Tibial nerve (tissue), 4 donors: Measurements from ENCODE around the gene ARPP21. TPM values are rescaled to one million over a fixed set of nuclear protein-coding genes. Genes with fewer than 3 reads are reported as not detected.

Experiments used
- DNase-seq, 2 donors: peaks; one replicate each; pipeline ENCODE4 v3.0.0-alpha.2; 2019; ENCODE audit warnings: low spot score in 2 of 2
- H3K27ac ChIP-seq, 4 donors: fragments of 200-600 bp; sonication (generic) in 3 of 4; one replicate each; pipeline ENCODE4 v1.5.1; 2017 to 2019; ENCODE audit warnings: mild to moderate bottlenecking in 1 of 4
- H3K27me3 ChIP-seq, 2 donors: fragments of 200-600 bp; sonication (generic) in 1 of 2; one replicate each; pipeline versions ENCODE4 v1.5.1 to v1.6.0; 2017 to 2019
- H3K36me3 ChIP-seq, 3 donors: fragments of 200-600 bp; sonication (generic); one replicate each; pipeline ENCODE4 v1.5.1; 2018 to 2019
- H3K4me1 ChIP-seq, 4 donors: fragments of 200-600 bp; sonication (generic) in 3 of 4; one replicate each; pipeline ENCODE4 v1.5.1; 2017 to 2019
- H3K4me3 ChIP-seq, 4 donors: fragments of 200-600 bp; sonication (generic) in 3 of 4; one replicate each; pipeline ENCODE4 v1.5.1; 2017 to 2019; ENCODE audit warnings: mild to moderate bottlenecking in 1 of 4, moderate library complexity in 1 of 4
- H3K9me3 ChIP-seq, 4 donors: fragments of 200-600 bp; sonication (generic) in 3 of 4; one replicate each; pipeline ENCODE4 v1.5.1; 2017 to 2019
- EP300 ChIP-seq, 2 donors: sonication (generic); formaldehyde crosslinking; IDR thresholded peaks; one replicate each; pipeline ENCODE4 v1.6.1; 2017; ENCODE audit warnings: antibody characterized with exemption in 2 of 2, mild to moderate bottlenecking in 1 of 2
- POLR2A ChIP-seq, 2 donors: fragments of 450-650 bp; IDR thresholded peaks; one replicate each; pipeline ENCODE4 v1.6.1; 2017; ENCODE audit warnings: antibody characterized with exemption in 2 of 2, mild to moderate bottlenecking in 2 of 2, moderate library complexity in 2 of 2
- WGBS, 2 donors: methylation state at CpG; one replicate each; pipeline ENCODE4 v1.1.5; 2018; 5-methylcytosine and 5-hydroxymethylcytosine counted together
- total RNA-seq, 4 donors: library from RNA; depleted of rRNA; stranded (reverse); fragments of >200 nt; gene quantifications; one replicate each; pipeline ENCODE4 v1.1.0, GENCODE V29; 2016
- TF ChIP-seq, protein P1 (sequence below), 5 experiments: fragments of 200-600 bp in 3 of 5; fragments of 450-650 bp in 2 of 5; sonication (generic) in 3 of 5; IDR thresholded peaks; one replicate each; pipeline ENCODE4 v1.5.1; 2016 to 2019; ENCODE audit warnings: antibody characterized with exemption in 5 of 5, mild to moderate bottlenecking in 3 of 5, moderate library complexity in 2 of 5

The ARPP21 gene
- total RNA-seq, 4 donors from 2014 or later: not detected

GRCh38 chr3:35597490-35597889 is 41.8 kb upstream of the ARPP21 start:
- no peak for DNase-seq
- no peak overlapping the region for H3K27ac ChIP-seq
- TF ChIP-seq EP300 (IDR thresholded peaks at IDR 0.05): no peak
- TF ChIP-seq, protein P1, sequence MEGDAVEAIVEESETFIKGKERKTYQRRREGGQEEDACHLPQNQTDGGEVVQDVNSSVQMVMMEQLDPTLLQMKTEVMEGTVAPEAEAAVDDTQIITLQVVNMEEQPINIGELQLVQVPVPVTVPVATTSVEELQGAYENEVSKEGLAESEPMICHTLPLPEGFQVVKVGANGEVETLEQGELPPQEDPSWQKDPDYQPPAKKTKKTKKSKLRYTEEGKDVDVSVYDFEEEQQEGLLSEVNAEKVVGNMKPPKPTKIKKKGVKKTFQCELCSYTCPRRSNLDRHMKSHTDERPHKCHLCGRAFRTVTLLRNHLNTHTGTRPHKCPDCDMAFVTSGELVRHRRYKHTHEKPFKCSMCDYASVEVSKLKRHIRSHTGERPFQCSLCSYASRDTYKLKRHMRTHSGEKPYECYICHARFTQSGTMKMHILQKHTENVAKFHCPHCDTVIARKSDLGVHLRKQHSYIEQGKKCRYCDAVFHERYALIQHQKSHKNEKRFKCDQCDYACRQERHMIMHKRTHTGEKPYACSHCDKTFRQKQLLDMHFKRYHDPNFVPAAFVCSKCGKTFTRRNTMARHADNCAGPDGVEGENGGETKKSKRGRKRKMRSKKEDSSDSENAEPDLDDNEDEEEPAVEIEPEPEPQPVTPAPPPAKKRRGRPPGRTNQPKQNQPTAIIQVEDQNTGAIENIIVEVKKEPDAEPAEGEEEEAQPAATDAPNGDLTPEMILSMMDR (IDR thresholded peaks at IDR 0.05): no peak
- TF ChIP-seq POLR2A (IDR thresholded peaks at IDR 0.05): no peak
- H3K36me3 ChIP-seq: no peaks in the 10 kb centered on the region
- WGBS, 2 donors: 79 to 81% methylated on average over 3 of the region's 3 CpGs
- H3K27me3 ChIP-seq: no peaks in the 10 kb centered on the region
- no peaks in the 10 kb centered on the region for H3K4me1 ChIP-seq
- no peaks in the 10 kb centered on the region for H3K9me3 ChIP-seq
- H3K4me3 ChIP-seq: no peak overlapping the region

- no peaks in the 10 kb centered on the region for H3K9me3 ChIP-seq
- no peak overlapping the region for H3K27ac ChIP-seq
- 69 to 81% methylated on average over 1 of the region's 1 CpG for WGBS, 2 donors
- no peak for TF ChIP-seq POLR2A (IDR thresholded peaks at IDR 0.05)
- TF ChIP-seq EP300 (IDR thresholded peaks at IDR 0.05): no peak
- TF ChIP-seq, protein P1 (IDR thresholded peaks at IDR 0.05): no peak
- no peaks in the 10 kb centered on the region for H3K36me3 ChIP-seq
- no peak overlapping the region for H3K4me3 ChIP-seq
- no peaks in the 10 kb centered on the region for H3K4me1 ChIP-seq
- H3K27me3 ChIP-seq: no peaks in the 10 kb centered on the region
- DNase-seq: no peak
Measured at GRCh38 chr3:35598804-35599203, 40.5 kb upstream of the ARPP21 start.

- Histone ChIP-seq H3K36me3 (no peaks in the 10 kb centered on the region), H3K4me1 (no peaks in the 10 kb centered on the region), H3K9me3 (no peaks in the 10 kb centered on the region), H3K27me3 (no peaks in the 10 kb centered on the region), H3K4me3 (no peak overlapping the region), H3K27ac (no peak overlapping the region)
- DNase-seq: no peak
- TF ChIP-seq EP300 (IDR thresholded peaks at IDR 0.05) (no peak), POLR2A (IDR thresholded peaks at IDR 0.05) (no peak)
- TF ChIP-seq, protein P1 (IDR thresholded peaks at IDR 0.05): no peak
Measured at GRCh38 chr3:35601959-35602358, 37.4 kb upstream of the ARPP21 start.

- no peaks in the 10 kb centered on the region for H3K9me3 ChIP-seq
- TF ChIP-seq EP300 (IDR thresholded peaks at IDR 0.05): no peak
- TF ChIP-seq, protein P1 (IDR thresholded peaks at IDR 0.05): no peak
- TF ChIP-seq POLR2A (IDR thresholded peaks at IDR 0.05): no peak
- no peak for DNase-seq
- H3K4me3 ChIP-seq: no peak overlapping the region
- H3K27ac ChIP-seq: no peak overlapping the region
- no peaks in the 10 kb centered on the region for H3K4me1 ChIP-seq
- WGBS, 2 donors: 74 to 78% methylated on average over 7 of the region's 7 CpGs
- H3K27me3 ChIP-seq: no peaks in the 10 kb centered on the region
- no peaks in the 10 kb centered on the region for H3K36me3 ChIP-seq
Measured at GRCh38 chr3:35602395-35602936, 36.9 kb upstream of the ARPP21 start.

GRCh38 chr3:35616346-35616745 is 23.0 kb upstream of the ARPP21 start:
- H3K4me1 ChIP-seq: no peaks in the 10 kb centered on the region
- H3K4me3 ChIP-seq: no peak overlapping the region
- DNase-seq: no peak
- no peaks in the 10 kb centered on the region for H3K9me3 ChIP-seq
- no peaks in the 10 kb centered on the region for H3K27me3 ChIP-seq
- TF ChIP-seq EP300 (IDR thresholded peaks at IDR 0.05) (no peak), POLR2A (IDR thresholded peaks at IDR 0.05) (no peak)
- TF ChIP-seq, protein P1 (IDR thresholded peaks at IDR 0.05): no peak
- no peaks in the 10 kb centered on the region for H3K36me3 ChIP-seq
- WGBS, 2 donors: 43 to 45% methylated on average over 3 of the region's 3 CpGs
- no peak overlapping the region for H3K27ac ChIP-seq
